PFSK-1 (cell line): ENCODE results near the gene CDIPT.

ENCODE experiments used
- POLR2AphosphoS5 ChIP-seq: IDR thresholded peaks from 2 replicates; pipeline ENCODE4 v1.6.1; 2012; ENCODE audit warnings: low read depth, mild to moderate bottlenecking, control low read depth, low read length, moderate library complexity
- TF ChIP-seq, protein P1 (sequence below), 2 experiments: IDR thresholded peaks; 2 replicates each; pipeline versions ENCODE4 v1.6.1 to v1.8.0; 2011 to 2012; ENCODE audit warnings: low read depth in 2 of 2, low read length in 2 of 2, control low read depth in 1 of 2, inconsistent platforms in 1 of 2, mild to moderate bottlenecking in 1 of 2, moderate library complexity in 1 of 2; ENCODE audit not compliant: insufficient read depth in 1 of 2

DNA sequence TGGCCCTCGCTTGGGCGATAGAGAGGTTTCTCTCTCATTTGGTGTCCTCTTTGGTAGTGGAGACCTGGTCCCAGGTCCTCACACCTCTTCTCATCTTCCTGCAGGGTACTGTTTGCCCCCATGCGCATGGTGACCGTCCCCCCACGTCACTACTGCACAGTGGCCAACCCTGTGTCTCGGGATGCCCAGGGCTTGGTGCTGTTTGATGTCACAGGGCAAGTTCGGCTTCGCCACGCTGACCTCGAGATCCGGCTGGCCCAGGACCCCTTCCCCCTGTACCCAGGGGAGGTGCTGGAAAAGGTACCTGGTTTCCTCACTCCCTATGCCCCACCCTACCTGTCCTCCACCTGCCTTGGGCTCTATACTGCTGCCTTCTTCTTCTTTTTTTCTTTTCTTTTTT, 32.3 kb downstream of the CDIPT start:
- TF ChIP-seq POLR2AphosphoS5 = no peak
- TF ChIP-seq, protein P1, sequence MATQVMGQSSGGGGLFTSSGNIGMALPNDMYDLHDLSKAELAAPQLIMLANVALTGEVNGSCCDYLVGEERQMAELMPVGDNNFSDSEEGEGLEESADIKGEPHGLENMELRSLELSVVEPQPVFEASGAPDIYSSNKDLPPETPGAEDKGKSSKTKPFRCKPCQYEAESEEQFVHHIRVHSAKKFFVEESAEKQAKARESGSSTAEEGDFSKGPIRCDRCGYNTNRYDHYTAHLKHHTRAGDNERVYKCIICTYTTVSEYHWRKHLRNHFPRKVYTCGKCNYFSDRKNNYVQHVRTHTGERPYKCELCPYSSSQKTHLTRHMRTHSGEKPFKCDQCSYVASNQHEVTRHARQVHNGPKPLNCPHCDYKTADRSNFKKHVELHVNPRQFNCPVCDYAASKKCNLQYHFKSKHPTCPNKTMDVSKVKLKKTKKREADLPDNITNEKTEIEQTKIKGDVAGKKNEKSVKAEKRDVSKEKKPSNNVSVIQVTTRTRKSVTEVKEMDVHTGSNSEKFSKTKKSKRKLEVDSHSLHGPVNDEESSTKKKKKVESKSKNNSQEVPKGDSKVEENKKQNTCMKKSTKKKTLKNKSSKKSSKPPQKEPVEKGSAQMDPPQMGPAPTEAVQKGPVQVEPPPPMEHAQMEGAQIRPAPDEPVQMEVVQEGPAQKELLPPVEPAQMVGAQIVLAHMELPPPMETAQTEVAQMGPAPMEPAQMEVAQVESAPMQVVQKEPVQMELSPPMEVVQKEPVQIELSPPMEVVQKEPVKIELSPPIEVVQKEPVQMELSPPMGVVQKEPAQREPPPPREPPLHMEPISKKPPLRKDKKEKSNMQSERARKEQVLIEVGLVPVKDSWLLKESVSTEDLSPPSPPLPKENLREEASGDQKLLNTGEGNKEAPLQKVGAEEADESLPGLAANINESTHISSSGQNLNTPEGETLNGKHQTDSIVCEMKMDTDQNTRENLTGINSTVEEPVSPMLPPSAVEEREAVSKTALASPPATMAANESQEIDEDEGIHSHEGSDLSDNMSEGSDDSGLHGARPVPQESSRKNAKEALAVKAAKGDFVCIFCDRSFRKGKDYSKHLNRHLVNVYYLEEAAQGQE (IDR thresholded peaks at IDR 0.05; ENCODE audit: insufficient read depth in 1 of 2, low read depth in 2 of 2, low read length in 2 of 2) = no peak
